Motor neuron (in vitro differentiated cells): ENCODE data around the gene MMP14. TPM values are rescaled to one million over a fixed set of nuclear protein-coding genes. Genes with fewer than 3 reads are reported as not detected.
"Not testable (repeated sequence)": the region's sequence is repeated elsewhere in the genome, so short reads cannot be mapped to it uniquely, and the experiment has no call there.

Experiments used
- ATAC-seq, 8 experiments: fragments of 200-7000 bp; cut with Tn5 transposase; replicated peaks in 6 of 8; 2 replicates each; pipeline ENCODE4 v1.8.0; 2021; ENCODE audit warnings: mild to moderate bottlenecking in 8 of 8, moderate library complexity in 8 of 8
- H3K27ac ChIP-seq, 2 donors: fragments of 250-450 bp; sonication (Bioruptor Pico); 2 replicates each; pipeline ENCODE4 v1.9.0; 2021; ENCODE audit warnings: antibody characterized with exemption in 2 of 2, mild to moderate bottlenecking in 2 of 2, moderate library complexity in 1 of 2
- H3K4me1 ChIP-seq, 2 donors: fragments of 250-450 bp; sonication (Bioruptor Pico); replicated peaks in 1 of 2; 2 replicates each; pipeline ENCODE4 v1.6.1; 2021; ENCODE audit warnings: antibody characterized with exemption in 2 of 2, mild to moderate bottlenecking in 2 of 2, moderate library complexity in 1 of 2
- H3K4me3 ChIP-seq, 5 donors: fragments of 250-450 bp; sonication (Bioruptor Pico); 2 replicates each; pipeline ENCODE4 v1.9.0; 2021; ENCODE audit warnings: antibody characterized with exemption in 5 of 5, mild to moderate bottlenecking in 5 of 5, moderate library complexity in 4 of 5
- WGBS, 10 experiments: fragments of 450-650 bp; shearing (Covaris generic); methylation state at CpG; one replicate each; pipeline ENCODE4 v1.0.0; 2022; 5-methylcytosine and 5-hydroxymethylcytosine counted together
- in situ Hi-C, 9 experiments: fragments of 400-800 bp; cut with MboI; loops; one replicate each; pipeline ENCODE4 v1.15.0; 2021; ENCODE audit warnings: low sequenced_read_pairs in 9 of 9, low pct_unique_long_range_greater_than_20kb in 2 of 9; ENCODE audit not compliant: unreplicated experiment in 9 of 9
- total RNA-seq, 8 experiments: library from RNA; unstranded; fragments of 300-600 nt; gene quantifications; 2 replicates each; pipeline versions ENCODE4 v1.2.3 to v1.2.4, GENCODE V29; 2022

The MMP14 gene
- total RNA-seq, 8 experiments from 2014 or later = 0.35 to 290 (median 3.3) TPM

DNA sequence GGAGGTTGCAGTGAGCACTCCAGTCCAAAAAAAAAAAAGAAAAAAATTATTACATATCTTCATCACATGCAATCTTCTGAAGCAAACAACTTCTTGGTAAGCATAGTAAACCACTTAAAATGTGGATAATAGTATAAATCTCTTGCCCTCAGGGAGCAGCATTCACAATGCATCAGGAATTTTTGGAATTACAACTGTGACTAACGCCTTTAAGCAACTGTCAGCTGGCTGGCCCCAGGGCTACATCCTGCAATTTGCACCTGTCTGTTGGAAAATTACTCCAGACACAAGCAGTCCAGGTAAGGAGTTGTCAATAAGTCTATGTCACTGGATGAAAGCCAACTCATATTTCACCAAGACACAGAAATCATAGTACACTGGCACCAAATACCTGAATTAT, 15.7 kb upstream of the MMP14 start:
- no peak for ATAC-seq
- in situ Hi-C loops = no loop called here
- Histone ChIP-seq H3K27ac (no peak overlapping the region), H3K4me3 (no peak overlapping the region), H3K4me1 (peaks cover 6 to 12% of the 10 kb centered on the region in 2 donors)
- 20 to 100% (median 100%) methylated on average over 1 of the region's 1 CpG; no CpG with 5 or more reads in 5 of the 10 experiments for WGBS, 10 experiments

GRCh38 chr14:22821193-22822015, 15.0 kb upstream of the MMP14 start:
- in situ Hi-C loops = no loop called here
- 40 to 95% (median 71%) methylated on average over 1 to 22 of the region's 24 CpGs for WGBS, 10 experiments
- no peak overlapping the region for H3K4me3 ChIP-seq
- peaks cover 6 to 12% of the 10 kb centered on the region in 2 donors for H3K4me1 ChIP-seq
- no peak overlapping the region for H3K27ac ChIP-seq
- peak in 5 of 8 experiments; percentile 17 to 58 (median 39) for ATAC-seq

DNA sequence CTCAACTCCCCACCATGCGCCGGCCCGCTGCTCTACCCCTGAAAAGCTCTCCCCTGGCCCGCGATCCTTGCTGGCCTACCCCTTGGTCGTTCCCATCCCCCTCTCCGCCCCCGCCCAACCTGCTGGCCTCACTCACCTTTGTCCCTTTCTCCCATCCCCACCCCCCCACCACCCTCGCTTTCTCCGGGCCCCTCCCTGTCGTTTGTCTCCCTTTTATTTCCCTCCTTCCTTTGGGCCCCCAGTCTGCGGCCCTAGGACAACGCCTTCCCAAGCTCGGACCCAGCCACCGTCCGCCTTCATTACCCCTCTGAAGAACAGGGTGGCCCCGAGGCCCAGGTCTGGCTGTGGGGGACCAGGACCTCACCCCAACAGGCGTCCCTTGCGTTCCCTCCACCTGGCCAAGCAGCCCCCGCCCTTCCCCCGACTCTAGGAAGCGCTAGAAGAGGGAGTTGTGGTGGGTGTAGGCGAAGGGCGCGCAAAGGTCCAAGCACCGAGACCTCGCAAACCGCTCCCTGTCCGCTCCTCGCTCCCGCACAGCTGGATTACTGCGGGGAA, 14.3 kb upstream of the MMP14 start:
- Histone ChIP-seq H3K4me1 (peaks cover 6 to 12% of the 10 kb centered on the region in 2 donors), H3K27ac (no peak overlapping the region), H3K4me3 (no peak overlapping the region)
- in situ Hi-C loops = no loop called here
- no peak for ATAC-seq
- 65 to 83% (median 76%) methylated on average over 2 to 9 of the region's 32 CpGs; no CpG with 5 or more reads in 7 of the 10 experiments for WGBS, 10 experiments

DNA sequence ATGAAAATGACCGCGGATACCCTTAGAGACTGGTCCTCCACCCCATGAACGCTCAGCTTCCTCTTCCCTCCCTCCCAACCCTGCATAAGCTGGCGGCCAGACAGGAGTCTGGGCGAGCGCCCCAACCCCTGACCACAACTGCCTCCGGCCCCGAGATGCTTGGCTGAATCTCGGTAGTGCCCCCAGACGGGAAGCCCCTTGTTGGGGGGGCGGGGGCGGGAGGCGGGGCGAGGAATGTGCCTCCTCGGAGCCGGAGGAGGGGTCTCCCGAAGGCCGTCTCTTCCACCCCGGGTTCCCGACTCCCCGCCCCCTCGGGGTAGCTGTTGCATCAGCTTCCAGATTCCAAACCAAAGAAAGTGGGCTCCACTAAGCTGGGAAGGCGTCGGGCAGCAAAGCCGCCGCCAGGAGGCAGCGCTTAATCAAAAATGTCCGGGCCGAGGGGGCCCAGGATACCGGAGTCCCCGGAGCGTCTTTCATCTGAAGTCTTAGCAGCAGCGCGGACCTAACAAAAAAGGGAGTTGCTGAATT, 13.8 kb upstream of the MMP14 start:
- no peak overlapping the region for H3K27ac ChIP-seq
- peaks cover 6 to 12% of the 10 kb centered on the region in 2 donors for H3K4me1 ChIP-seq
- peak; percentile 72 to 94 (median 82) for ATAC-seq
- H3K4me3 ChIP-seq = peak overlapping the region in 3 of 5 donors; percentile 1 to 20 (median 15)
- in situ Hi-C loops = no loop called here
- 0 to 40% (median 3%) methylated on average over 1 to 8 of the region's 34 CpGs; no CpG with 5 or more reads in 5 of the 10 experiments for WGBS, 10 experiments

GRCh38 chr14:22824711-22825359, 11.6 kb upstream of the MMP14 start:
- Histone ChIP-seq H3K4me3 (no peak overlapping the region), H3K27ac (no peak overlapping the region), H3K4me1 (peaks cover 9 to 12% of the 10 kb centered on the region in 2 donors)
- ATAC-seq = peak in 2 of 8 experiments; percentile 15 to 18
- in situ Hi-C loops = loop anchor here in 2 of 9 experiments (25.0 kb wide), 2 partner anchors 263 to 438 kb away; no protein-coding TSS in a partner anchor
- WGBS, 10 experiments = 29 to 100% (median 74%) methylated on average over 1 to 8 of the region's 8 CpGs; no CpG with 5 or more reads in 1 of the 10 experiments

- in situ Hi-C loops = loop anchor here in 2 of 9 experiments (25.0 kb wide), 2 partner anchors 267 to 442 kb away; no protein-coding TSS in a partner anchor
- H3K4me3 ChIP-seq = peak overlapping the region; percentile 64 to 98 (median 93)
- peak overlapping the region; percentile 50 to 75 for H3K27ac ChIP-seq
- WGBS, 10 experiments = 0 to 100% (median 75%) methylated on average over 1 to 10 of the region's 12 CpGs; no CpG with 5 or more reads in 1 of the 10 experiments
- ATAC-seq, H3K4me1 ChIP-seq: not testable (repeated sequence)
Observed at GRCh38 chr14:22829076-22829660, 7.2 kb upstream of the MMP14 start.

- Histone ChIP-seq H3K27ac (peak within 1 kb of the TSS; percentile 61 to 75), H3K4me3 (peak within 1 kb of the TSS; percentile 64 to 98 (median 93)), H3K4me1 (peaks cover 6 to 8% of the 10 kb centered on the region in 2 donors)
- peak; percentile 81 to 98 (median 97) for ATAC-seq
- 0 to 80% (median 2%) methylated on average over 1 to 18 of the region's 41 CpGs; no CpG with 5 or more reads in 1 of the 10 experiments for WGBS, 10 experiments
- in situ Hi-C loops = loop anchor here in 2 of 9 experiments (25.0 kb wide), 2 partner anchors 268 to 443 kb away; no protein-coding TSS in a partner anchor
Observed at GRCh38 chr14:22829661-22830442, 6.5 kb upstream of the MMP14 start, which contains the start of gene MRPL52. MRPL52 (plus strand) TSS chr14:22829887; CDS start chr14:22829913, 26 bp downstream.

- H3K4me3 ChIP-seq = peak overlapping the region; percentile 64 to 98 (median 93)
- 0 to 51% (median 42%) methylated on average over 1 to 3 of the region's 3 CpGs; no CpG with 5 or more reads in 2 of the 10 experiments for WGBS, 10 experiments
- in situ Hi-C loops = loop anchor here in 2 of 9 experiments (25.0 kb wide), 2 partner anchors 268 to 443 kb away; no protein-coding TSS in a partner anchor
- peak overlapping the region in 1 of 2 donors; percentile 72 for H3K27ac ChIP-seq
- H3K4me1 ChIP-seq = peaks cover 6 to 8% of the 10 kb centered on the region in 2 donors
- no peak for ATAC-seq
Observed at GRCh38 chr14:22830443-22831010, 5.9 kb upstream of the MMP14 start.

- WGBS, 10 experiments = 50 to 92% (median 77%) methylated on average over 1 to 3 of the region's 3 CpGs
- in situ Hi-C loops = loop anchor here in 2 of 9 experiments (25.0 kb wide), 2 partner anchors 273 to 448 kb away; no protein-coding TSS in a partner anchor
- ATAC-seq = no peak
- Histone ChIP-seq H3K4me1 (peaks cover 3 to 6% of the 10 kb centered on the region in 2 donors), H3K4me3 (no peak overlapping the region), H3K27ac (no peak overlapping the region)
Observed at GRCh38 chr14:22835505-22835904, 880 bp upstream of the MMP14 start.

GRCh38 chr14:22837114-22837749, 847 bp downstream of the MMP14 start:
- WGBS, 10 experiments = 0 to 22% (median 0%) methylated on average over 1 to 16 of the region's 57 CpGs; no CpG with 5 or more reads in 5 of the 10 experiments
- in situ Hi-C loops = loop anchor here in 2 of 9 experiments (25.0 kb wide), 2 partner anchors 275 to 450 kb away; no protein-coding TSS in a partner anchor
- Histone ChIP-seq H3K27ac (no peak overlapping the region), H3K4me1 (peaks cover 0 to 3% of the 10 kb centered on the region in 2 donors), H3K4me3 (peak overlapping the region; percentile 0 to 32 (median 29))
- ATAC-seq = peak; percentile 14 to 87 (median 56)
